NCI-H2107 (cell line): ENCODE results near the gene AGAP1.

Experiments used
- DNase-seq: peaks from one replicate; lab custom pipeline; 2025; lab: John Stamatoyannopoulos, UW

The AGAP1 gene

GRCh38 chr2:235918876-235919275 lies 425.0 kb downstream of the AGAP1 start:
- no peak for DNase-seq

DNA sequence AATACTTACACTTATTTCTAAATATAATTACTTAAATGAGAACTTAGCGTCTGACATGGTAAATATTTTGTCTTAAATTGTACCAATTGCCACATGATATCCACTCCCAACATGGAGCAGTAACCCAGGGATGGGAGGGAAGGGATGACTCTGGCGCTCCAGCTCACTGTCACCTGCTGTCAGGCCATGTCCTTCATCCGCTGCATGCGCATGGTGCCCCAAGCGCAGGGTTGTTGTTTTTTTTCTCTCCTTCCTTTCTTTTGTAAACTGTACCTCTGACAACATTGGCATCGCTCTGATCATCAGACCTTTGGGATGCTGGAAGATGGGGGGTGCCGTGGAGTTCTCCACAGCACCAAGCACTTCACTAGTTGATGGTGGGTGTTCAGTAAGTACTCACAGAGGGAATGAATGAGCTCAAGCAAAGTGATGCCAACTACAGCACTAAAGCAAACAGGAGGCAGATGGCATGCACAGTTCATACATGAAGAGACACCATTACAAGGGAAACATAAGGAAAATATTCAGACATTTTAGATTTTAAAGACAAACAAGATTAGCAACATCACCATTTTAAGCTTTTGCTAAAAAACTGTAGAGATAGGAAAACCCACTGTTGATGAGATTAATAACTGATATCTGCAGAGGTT lies 426.5 kb downstream of the AGAP1 start:
- no peak for DNase-seq

GRCh38 chr2:235921508-235922191 lies 427.8 kb downstream of the AGAP1 start:
- no peak for DNase-seq

GRCh38 chr2:235922839-235923238 lies 429.0 kb downstream of the AGAP1 start:
- no peak for DNase-seq

DNA sequence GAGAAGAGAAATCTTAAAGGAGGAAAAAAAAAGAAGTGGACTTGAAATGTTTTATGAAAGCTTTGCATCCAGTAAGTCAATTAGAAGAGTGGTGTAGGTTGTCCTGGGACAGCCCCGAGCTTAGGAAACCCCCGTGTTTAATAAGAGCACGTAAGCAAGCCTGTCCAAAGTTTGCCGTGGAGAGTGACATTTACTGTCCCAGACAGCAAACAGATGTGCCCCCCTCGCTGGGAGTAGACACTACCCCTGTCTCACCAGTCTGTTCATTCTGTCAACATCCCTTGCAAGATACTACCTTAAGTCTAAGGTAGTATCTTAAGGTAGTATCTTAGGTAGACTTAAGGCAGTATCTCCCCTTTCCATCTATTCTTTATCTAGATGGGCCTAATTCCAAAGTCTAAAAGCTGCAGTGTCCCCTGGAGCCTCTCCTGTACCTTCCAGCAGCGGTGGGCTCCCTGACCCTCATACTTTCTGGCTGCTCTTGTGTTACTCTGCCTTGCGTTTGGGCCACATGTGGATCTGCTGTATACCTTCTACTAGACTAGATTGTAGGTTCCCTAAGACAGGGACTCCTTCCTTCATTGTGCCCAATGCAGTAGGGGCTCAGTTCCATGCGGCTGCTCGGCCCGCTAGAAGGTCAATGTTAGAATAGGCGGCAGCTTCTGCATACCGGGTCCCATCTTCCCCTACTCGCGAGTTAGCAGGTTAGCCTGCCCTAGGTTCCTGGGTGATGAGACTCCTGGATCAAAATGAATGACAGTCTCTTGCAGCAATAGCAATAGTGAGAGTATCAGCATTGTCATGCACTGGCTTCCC lies 430.2 kb downstream of the AGAP1 start:
- DNase-seq = no peak

DNA sequence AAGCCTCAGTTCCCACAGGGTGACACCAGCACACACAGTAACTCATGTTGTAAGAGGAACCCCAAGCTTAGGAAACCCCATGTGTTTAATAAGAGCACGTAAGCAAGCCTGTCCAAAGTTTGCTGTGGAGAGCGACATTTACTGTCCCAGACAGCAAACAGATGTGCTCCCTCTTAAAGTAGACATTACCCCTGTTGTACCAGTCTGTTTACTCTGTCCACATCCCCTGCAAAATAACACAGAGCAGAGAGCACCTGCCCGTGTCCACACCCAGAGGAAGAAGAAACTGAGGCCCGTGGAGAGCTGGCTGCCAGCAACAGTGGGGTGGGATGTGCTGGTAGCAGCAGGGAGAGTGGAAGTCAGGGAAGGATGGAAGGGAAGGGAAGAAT lies 430.8 kb downstream of the AGAP1 start:
- DNase-seq = no peak

GRCh38 chr2:235925250-235925919 lies 431.5 kb downstream of the AGAP1 start:
- DNase-seq = no peak

- DNase-seq = no peak
Observed at GRCh38 chr2:235926229-235926628, 432.4 kb downstream of the AGAP1 start.

GRCh38 chr2:235928751-235929370 lies 435.0 kb downstream of the AGAP1 start:
- DNase-seq = no peak

GRCh38 chr2:235930701-235931100 lies 436.9 kb downstream of the AGAP1 start:
- no peak for DNase-seq

DNA sequence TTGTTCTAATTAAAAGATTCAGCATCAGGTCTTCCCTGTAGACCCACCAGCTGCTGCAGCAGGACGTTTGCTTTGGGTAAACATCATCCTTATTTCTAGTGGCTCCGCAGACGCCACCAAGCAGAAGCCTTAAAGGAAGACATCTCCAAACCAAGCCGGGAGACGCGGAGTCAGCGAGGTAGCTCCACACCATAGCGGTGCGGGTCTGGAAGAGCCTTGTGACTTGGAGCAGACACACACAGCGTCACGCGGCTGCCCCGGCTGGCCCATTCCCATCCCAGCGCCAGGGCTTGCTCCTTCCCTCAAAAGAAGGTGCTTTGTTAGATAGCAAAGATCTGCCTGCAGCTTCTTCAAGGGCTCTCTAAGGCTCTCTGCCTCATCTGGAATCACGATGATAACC lies 437.8 kb downstream of the AGAP1 start:
- no peak for DNase-seq

DNA sequence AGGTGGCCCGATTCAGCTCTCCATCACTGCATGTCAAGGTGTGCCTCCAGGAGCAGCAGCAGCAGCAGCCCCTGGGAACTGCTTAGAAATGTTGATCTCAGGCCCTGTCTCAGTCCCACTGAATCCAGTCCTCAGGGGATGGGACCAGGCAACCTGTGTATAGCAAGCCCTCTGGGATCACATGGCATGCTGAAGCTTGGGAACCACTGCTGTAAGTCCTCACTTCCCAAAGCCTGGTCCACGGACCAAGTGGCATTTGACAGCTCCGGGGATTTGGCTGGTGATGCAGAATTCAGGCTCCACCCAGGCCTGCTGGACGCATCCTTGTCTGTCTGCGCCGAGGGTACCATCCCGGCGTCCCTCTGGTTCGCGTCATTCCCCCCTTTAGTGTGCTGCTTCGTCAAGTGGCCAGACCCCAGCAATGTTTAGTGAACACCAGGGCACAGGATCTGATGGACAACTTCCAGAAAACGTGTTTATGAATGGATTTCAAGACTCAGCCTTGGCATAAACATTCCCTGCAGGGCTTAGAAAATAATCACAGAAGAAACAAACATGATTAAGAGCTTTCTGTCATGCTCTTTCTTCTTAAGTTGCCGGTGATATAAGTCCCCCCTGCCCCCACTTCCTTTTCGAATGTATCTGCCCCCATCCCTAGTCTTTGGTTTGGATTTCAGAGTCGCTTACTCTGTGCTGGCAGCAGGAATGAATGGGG lies 440.4 kb downstream of the AGAP1 start:
- DNase-seq = no peak

DNA sequence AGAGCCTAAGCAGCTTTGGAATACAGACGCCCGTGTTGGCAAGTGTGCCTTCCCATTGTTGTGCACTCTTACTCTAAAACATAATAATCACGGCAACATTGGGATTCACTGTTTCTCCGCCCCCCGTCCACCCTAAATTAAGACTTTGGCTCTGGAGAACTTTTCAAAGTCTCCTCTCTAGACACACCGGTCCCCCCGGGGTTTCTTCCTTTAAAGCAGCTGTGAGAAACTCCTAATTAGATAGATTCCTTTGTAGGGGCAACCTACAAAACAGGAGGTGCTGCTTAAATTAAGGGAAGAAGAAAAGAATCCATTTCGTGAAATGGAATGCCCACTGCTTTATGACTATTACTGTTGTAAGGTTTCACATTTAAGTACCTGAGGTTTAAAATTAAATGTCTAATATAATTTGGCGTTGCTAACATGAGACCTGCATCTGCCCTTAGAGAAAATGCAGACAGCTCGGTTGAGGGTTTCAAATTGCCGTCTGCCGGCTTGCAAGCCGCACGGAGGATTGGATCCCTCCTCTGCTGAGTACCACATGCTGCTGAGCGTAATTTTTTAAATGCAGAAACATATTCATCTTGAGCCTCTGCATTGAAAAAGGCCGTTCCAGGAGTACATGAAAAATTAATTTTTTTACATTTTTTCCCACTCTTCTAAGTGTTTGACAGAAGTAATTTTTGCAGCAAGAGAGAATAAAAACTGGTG lies 441.1 kb downstream of the AGAP1 start:
- DNase-seq = no peak

DNA sequence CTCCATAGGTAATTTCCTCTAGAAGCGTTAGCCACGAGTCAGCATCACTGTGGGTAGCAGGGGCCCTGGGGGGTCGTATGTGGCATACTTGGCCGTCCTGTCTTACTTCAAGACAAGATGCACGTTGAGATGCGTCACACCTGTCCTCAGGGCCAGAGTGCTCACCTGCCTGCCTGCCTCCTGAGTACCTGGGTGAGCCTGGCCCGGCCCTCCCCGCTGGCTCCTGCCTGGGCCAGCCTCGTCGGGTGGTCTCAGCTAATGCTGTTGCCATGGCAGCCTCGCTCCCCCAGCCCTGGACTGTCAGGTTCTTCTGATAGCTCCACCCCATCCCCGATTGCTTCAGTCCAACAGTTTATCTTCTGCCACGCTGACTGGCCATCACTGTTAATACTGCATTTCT lies 441.9 kb downstream of the AGAP1 start:
- DNase-seq = no peak

- DNase-seq = no peak
Observed at GRCh38 chr2:235936493-235936892, 442.6 kb downstream of the AGAP1 start.

- DNase-seq = no peak
Observed at GRCh38 chr2:235937087-235937486, 443.2 kb downstream of the AGAP1 start.

- DNase-seq = no peak
Observed at GRCh38 chr2:235937526-235937925, 443.7 kb downstream of the AGAP1 start.

- no peak for DNase-seq
Observed at GRCh38 chr2:235937936-235938335, 444.1 kb downstream of the AGAP1 start.

GRCh38 chr2:235938611-235939010 lies 444.8 kb downstream of the AGAP1 start:
- no peak for DNase-seq

DNA sequence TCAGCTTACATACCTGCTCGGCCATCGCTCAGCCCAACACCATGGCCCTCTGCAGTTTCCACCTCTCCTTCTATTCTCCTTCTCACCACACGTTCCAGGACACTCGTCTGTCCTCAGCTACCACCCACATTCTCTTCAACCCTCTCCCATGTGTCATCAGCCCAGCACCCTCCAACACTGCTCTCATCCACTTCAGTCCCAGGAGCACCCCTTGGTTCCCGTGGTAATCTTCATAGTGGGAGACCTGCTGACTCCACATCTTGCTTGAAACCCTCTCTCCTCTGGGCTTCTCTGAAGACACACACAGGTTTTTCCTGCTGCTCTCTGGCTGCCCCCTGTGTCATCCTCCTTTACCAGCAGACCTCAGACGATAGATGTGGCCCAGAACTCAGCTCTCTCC lies 445.6 kb downstream of the AGAP1 start:
- no peak for DNase-seq

DNA sequence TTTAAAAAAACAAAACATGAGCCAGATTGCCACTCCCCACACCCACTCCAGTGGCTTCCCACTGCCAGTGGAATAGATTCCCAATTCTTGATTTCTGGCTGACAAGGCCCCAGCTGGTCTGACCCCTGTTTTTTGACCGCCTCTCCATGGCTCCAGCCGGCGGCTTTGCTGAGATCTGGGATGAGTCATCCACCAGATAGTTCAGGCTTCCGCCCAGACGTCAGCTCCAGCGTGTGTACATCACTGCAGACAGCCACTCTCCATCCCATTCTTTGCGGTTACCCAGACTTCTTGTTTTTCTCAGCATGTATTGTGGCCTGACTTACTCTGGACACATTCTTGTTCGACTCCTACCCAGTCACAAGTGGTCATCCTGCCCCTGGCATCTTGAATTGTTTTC lies 446.5 kb downstream of the AGAP1 start:
- no peak for DNase-seq
